Thyroid gland (tissue), 4 donors: Measurements from ENCODE around the gene CPN2. TPM values are rescaled to one million over a fixed set of nuclear protein-coding genes. Genes with fewer than 3 reads are reported as not detected.

Experiments
- DNase-seq, 2 donors: peaks; one replicate each; pipeline ENCODE4 v3.0.0-alpha.2; 2019
- H3K27ac ChIP-seq, 3 donors: fragments of 200-600 bp; sonication (generic); 1 replicate in 2 of 3; 2 replicates in 1 of 3; pipeline ENCODE4 v1.5.1; 2016 to 2019; ENCODE audit warnings: mild to moderate bottlenecking in 1 of 3, moderate library complexity in 1 of 3
- H3K27me3 ChIP-seq: fragments of 200-600 bp; sonication (generic); one replicate; pipeline ENCODE4 v1.5.1; 2019
- H3K36me3 ChIP-seq, 2 donors: fragments of 200-600 bp; sonication (generic); one replicate each; pipeline ENCODE4 v1.5.1; 2016 to 2019
- H3K4me1 ChIP-seq, 2 donors: fragments of 200-600 bp; sonication (generic); one replicate each; pipeline ENCODE4 v1.5.1; 2017 to 2019
- H3K4me3 ChIP-seq, 3 donors: fragments of 200-600 bp; sonication (generic); replicated peaks in 1 of 3; 1 replicate in 2 of 3; 2 replicates in 1 of 3; pipeline ENCODE4 v1.5.1; 2016; ENCODE audit warnings: mild to moderate bottlenecking in 1 of 3
- H3K9me3 ChIP-seq: fragments of 200-600 bp; sonication (generic); one replicate; pipeline ENCODE4 v1.5.1; 2017
- CTCF ChIP-seq, 6 experiments: fragments of 200-600 bp in 3 of 6; fragments of 450-650 bp in 3 of 6; sonication (generic) in 3 of 6; IDR thresholded peaks; one replicate each; pipeline ENCODE4 v1.5.1; 2016 to 2019; ENCODE audit warnings: antibody characterized with exemption in 6 of 6, mild to moderate bottlenecking in 2 of 6, inconsistent platforms in 1 of 6, moderate library complexity in 1 of 6
- POLR2A ChIP-seq, 2 donors: fragments of 450-650 bp; IDR thresholded peaks; one replicate each; pipeline ENCODE4 v1.6.1; 2017; ENCODE audit warnings: antibody characterized with exemption in 2 of 2, mild to moderate bottlenecking in 2 of 2, moderate library complexity in 1 of 2
- WGBS, 2 donors: methylation state at CpG; one replicate each; pipeline ENCODE4 v1.1.5; 2017; 5-methylcytosine and 5-hydroxymethylcytosine counted together
- intact Hi-C: fragments of 100-400 bp; cut with DNase I; formaldehyde crosslinking; loops from one replicate; pipeline ENCODE4 v1.15.1; 2023
- total RNA-seq, 4 donors: library from RNA; depleted of rRNA; stranded (reverse); fragments of >200 nt; gene quantifications; one replicate each; pipeline ENCODE4 v1.2.3, GENCODE V29; 2016

CPN2 gene
- total RNA-seq, 4 donors from 2014 or later = not detected

GRCh38 chr3:194351952-194352536 lies 916 bp upstream of the CPN2 start:
- WGBS, 2 donors = 89 to 90% methylated on average over 14 of the region's 14 CpGs
- TF ChIP-seq CTCF (IDR thresholded peaks at IDR 0.05) (no peak), POLR2A (IDR thresholded peaks at IDR 0.05) (no peak)
- intact Hi-C loops = no loop called here

DNA sequence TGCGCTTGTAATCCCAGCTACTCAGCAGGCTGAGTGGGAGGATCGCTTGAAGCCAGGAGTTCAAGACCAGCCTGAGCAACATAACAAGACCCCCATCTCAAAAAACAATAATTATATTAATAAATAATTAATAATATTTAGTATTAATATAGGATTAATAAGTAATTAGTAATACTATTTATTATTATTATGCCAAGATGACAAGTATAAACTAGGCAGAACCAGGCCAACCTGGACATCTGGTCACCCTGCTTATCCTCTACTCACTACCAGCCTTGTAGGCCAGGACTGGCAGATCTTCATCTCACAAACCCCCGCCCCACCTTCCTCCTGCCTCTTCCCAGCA lies 429 bp downstream of the CPN2 start:
- Histone ChIP-seq H3K27ac (no peak overlapping the region), H3K27me3 (no peaks in the 10 kb centered on the region), H3K36me3 (no peaks in the 10 kb centered on the region), H3K9me3 (no peaks in the 10 kb centered on the region), H3K4me1 (no peaks in the 10 kb centered on the region), H3K4me3 (no peak overlapping the region)
- no peak for DNase-seq
- 78 to 84% methylated on average over 3 of the region's 3 CpGs for WGBS, 2 donors
- TF ChIP-seq POLR2A (IDR thresholded peaks at IDR 0.05) = no peak
- TF ChIP-seq CTCF (IDR thresholded peaks at IDR 0.05) = no peak
- intact Hi-C loops = no loop called here

More at GRCh38 chr3:194351952-194352536, 916 bp upstream of the CPN2 start:
- Histone ChIP-seq H3K9me3 (no peaks in the 10 kb centered on the region), H3K36me3 (no peaks in the 10 kb centered on the region), H3K27me3 (no peaks in the 10 kb centered on the region), H3K27ac (no peak overlapping the region), H3K4me1 (no peaks in the 10 kb centered on the region), H3K4me3 (no peak overlapping the region)
- DNase-seq = no peak

- no peak for DNase-seq
- no peak for TF ChIP-seq CTCF (IDR thresholded peaks at IDR 0.05)
- TF ChIP-seq POLR2A (IDR thresholded peaks at IDR 0.05) = no peak
- H3K36me3 ChIP-seq = no peaks in the 10 kb centered on the region
- no peak overlapping the region for H3K27ac ChIP-seq
- H3K9me3 ChIP-seq = no peaks in the 10 kb centered on the region
- no peaks in the 10 kb centered on the region for H3K27me3 ChIP-seq
- no peak overlapping the region for H3K4me3 ChIP-seq
- H3K4me1 ChIP-seq = peaks cover 0 to 4% of the 10 kb centered on the region in 2 donors
- 89% methylated on average over 6 of the region's 6 CpGs for WGBS, 2 donors
- intact Hi-C loops = no loop called here
These were observed 2.8 kb downstream of the CPN2 start for GRCh38 chr3:194348354-194348753.

DNA sequence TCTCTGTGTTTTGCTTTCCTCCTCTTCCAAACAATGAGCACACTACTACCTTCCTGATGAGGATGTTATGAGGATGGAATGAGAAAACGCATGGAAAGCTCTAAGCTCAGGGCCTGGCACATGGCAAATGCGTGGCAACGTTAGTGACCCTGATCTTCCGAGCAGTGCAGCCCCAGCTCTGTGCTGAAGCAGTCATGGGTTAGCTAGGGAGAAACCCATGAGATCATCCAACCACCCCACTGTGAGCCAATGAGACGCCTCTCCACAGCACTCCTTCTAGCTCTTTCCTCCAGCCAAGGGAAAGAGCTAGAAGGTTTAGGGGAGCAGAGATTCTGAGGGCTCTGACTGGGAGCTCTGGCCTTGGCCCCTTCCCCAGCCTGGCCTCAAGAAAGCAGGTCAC lies 4.5 kb downstream of the CPN2 start:
- Histone ChIP-seq H3K4me1 (peaks cover 0 to 4% of the 10 kb centered on the region in 2 donors), H3K9me3 (no peaks in the 10 kb centered on the region), H3K36me3 (no peaks in the 10 kb centered on the region), H3K27me3 (no peaks in the 10 kb centered on the region), H3K4me3 (no peak overlapping the region), H3K27ac (no peak overlapping the region)
- intact Hi-C loops = no loop called here
- no peak for DNase-seq
- 86 to 88% methylated on average over 5 of the region's 5 CpGs for WGBS, 2 donors
- no peak for TF ChIP-seq POLR2A (IDR thresholded peaks at IDR 0.05)
- no peak for TF ChIP-seq CTCF (IDR thresholded peaks at IDR 0.05)

- no peaks in the 10 kb centered on the region for H3K9me3 ChIP-seq
- no peaks in the 10 kb centered on the region for H3K36me3 ChIP-seq
- intact Hi-C loops = no loop called here
- no peak overlapping the region for H3K27ac ChIP-seq
- H3K4me3 ChIP-seq = no peak overlapping the region
- no peak for TF ChIP-seq CTCF (IDR thresholded peaks at IDR 0.05)
- no peak for TF ChIP-seq POLR2A (IDR thresholded peaks at IDR 0.05)
- WGBS, 2 donors = 81 to 93% methylated on average over 5 to 9 of the region's 9 CpGs
- H3K4me1 ChIP-seq = peaks cover 0 to 4% of the 10 kb centered on the region in 2 donors
- H3K27me3 ChIP-seq = no peaks in the 10 kb centered on the region
- DNase-seq = no peak
These were observed 5.1 kb downstream of the CPN2 start for GRCh38 chr3:194346035-194346434.
